HEK293 (cell line): ENCODE measurements around the gene ASCC1.

ENCODE experiments used
- CTCF ChIA-PET: fragments of 350-600 bp; formaldehyde crosslinking; extraction: SDS; loops from one replicate; lab custom pipeline; 2021; ENCODE audit warnings: antibody characterized with exemption; lab: Yijun Ruan, JAX
- POLR2A ChIA-PET: fragments of 300-600 bp; formaldehyde crosslinking; extraction: SDS; loops from one replicate; lab custom pipeline; 2020; ENCODE audit warnings: antibody characterized with exemption, inconsistent platforms; lab: Yijun Ruan, JAX
- H3K27ac ChIP-seq: fragments of 200-500 bp; sonication (Bioruptor generic); 2 replicates; pipeline ENCODE4 v1.5.1; 2014; ENCODE audit warnings: low read depth, low read length, control low read depth, inconsistent platforms; ENCODE audit errors: extremely low read depth
- H3K36me3 ChIP-seq, 2 experiments: fragments of 200-500 bp in 1 of 2; sonication (Bioruptor generic) in 1 of 2; 1 replicate in 1 of 2; 2 replicates in 1 of 2; pipeline ENCODE4 v1.5.1; 2014 to 2017; ENCODE audit warnings: inconsistent platforms in 2 of 2, low read length in 2 of 2; ENCODE audit not compliant: control insufficient read depth in 2 of 2, insufficient read depth in 1 of 2
- H3K4me1 ChIP-seq: fragments of 200-500 bp; sonication (Bioruptor generic); 2 replicates; pipeline ENCODE4 v1.5.1; 2014; ENCODE audit warnings: mild to moderate bottlenecking, low read length, inconsistent platforms; ENCODE audit not compliant: control insufficient read depth, insufficient read depth
- H3K4me3 ChIP-seq: 2 replicates; pipeline ENCODE4 v1.5.1; 2011; ENCODE audit warnings: low read depth, mild to moderate bottlenecking, control low read depth, low read length, moderate library complexity
- H3K9me3 ChIP-seq: fragments of 200-500 bp; sonication (Bioruptor generic); 2 replicates; pipeline ENCODE4 v1.5.1; 2014; ENCODE audit warnings: low read depth, low read length, inconsistent platforms; ENCODE audit not compliant: control insufficient read depth, insufficient read depth
- BCL11A ChIP-seq: fragments of 450-650 bp; formaldehyde crosslinking; IDR thresholded peaks from 2 replicates; pipeline ENCODE4 v1.5.1; 2016; ENCODE audit warnings: low read depth, missing biosample characterization, missing genetic modification characterization
- FEZF1 ChIP-seq: fragments of 450-650 bp; formaldehyde crosslinking; IDR thresholded peaks from 2 replicates; pipeline ENCODE4 v1.5.1; 2016; ENCODE audit warnings: missing biosample characterization, missing genetic modification characterization
- GLI2 ChIP-seq: fragments of 450-650 bp; formaldehyde crosslinking; IDR thresholded peaks from 2 replicates; pipeline ENCODE4; 2017; ENCODE audit warnings: missing biosample characterization, missing genetic modification characterization, low read depth, borderline replicate concordance
- GLIS1 ChIP-seq: fragments of 450-650 bp; formaldehyde crosslinking; IDR thresholded peaks from 2 replicates; pipeline ENCODE4 v1.5.1; 2016; ENCODE audit warnings: missing biosample characterization, missing genetic modification characterization
- IKZF3 ChIP-seq: fragments of 450-650 bp; IDR thresholded peaks from 2 replicates; pipeline ENCODE4 v1.5.0; 2018; ENCODE audit warnings: missing biosample characterization, mild to moderate bottlenecking, missing genetic modification characterization, moderate library complexity
- KLF10 ChIP-seq: fragments of 450-650 bp; IDR thresholded peaks from 2 replicates; pipeline ENCODE4 v1.5.1; 2018; ENCODE audit warnings: missing biosample characterization, mild to moderate bottlenecking, missing genetic modification characterization
- KLF7 ChIP-seq: fragments of 450-650 bp; formaldehyde crosslinking; IDR thresholded peaks from 2 replicates; pipeline ENCODE4 v1.5.1; 2016; ENCODE audit warnings: missing biosample characterization, missing genetic modification characterization, borderline replicate concordance
- OSR2 ChIP-seq: fragments of 450-650 bp; formaldehyde crosslinking; IDR thresholded peaks from 2 replicates; pipeline ENCODE4 v1.5.1; 2016; ENCODE audit warnings: missing biosample characterization, missing genetic modification characterization
- OVOL3 ChIP-seq: fragments of 450-650 bp; formaldehyde crosslinking; IDR thresholded peaks from 2 replicates; pipeline ENCODE4 v1.5.1; 2016; ENCODE audit warnings: missing biosample characterization, missing genetic modification characterization
- TCF7L2 ChIP-seq: IDR thresholded peaks from 2 replicates; pipeline ENCODE4 v1.6.1; 2011; ENCODE audit warnings: low read depth, mild to moderate bottlenecking, inconsistent platforms, low read length, moderate library complexity, borderline replicate concordance
- TRIM28 ChIP-seq: IDR thresholded peaks from 2 replicates; pipeline ENCODE4 v1.6.1; 2011; ENCODE audit warnings: low read length, control low read depth, borderline replicate concordance
- WT1 ChIP-seq: fragments of 450-650 bp; formaldehyde crosslinking; IDR thresholded peaks from 2 replicates; pipeline ENCODE4 v1.5.1; 2016; ENCODE audit warnings: missing biosample characterization, missing genetic modification characterization
- ZEB2 ChIP-seq: fragments of 450-650 bp; formaldehyde crosslinking; IDR thresholded peaks from 2 replicates; pipeline ENCODE4 v1.5.1; 2016; ENCODE audit warnings: missing biosample characterization, missing genetic modification characterization
- ZNF114 ChIP-seq: fragments of 450-650 bp; formaldehyde crosslinking; IDR thresholded peaks from 2 replicates; pipeline ENCODE4 v1.5.0; 2017; ENCODE audit warnings: missing biosample characterization, missing genetic modification characterization
- ZNF280C ChIP-seq: fragments of 450-650 bp; formaldehyde crosslinking; IDR thresholded peaks from 2 replicates; pipeline ENCODE4 v1.5.1; 2016; ENCODE audit warnings: missing biosample characterization, missing genetic modification characterization
- ZNF37A ChIP-seq: fragments of 450-650 bp; IDR thresholded peaks from 2 replicates; pipeline ENCODE4 v1.5.1; 2018; ENCODE audit warnings: missing biosample characterization, missing genetic modification characterization
- ZNF404 ChIP-seq: fragments of 450-650 bp; formaldehyde crosslinking; IDR thresholded peaks from 2 replicates; pipeline ENCODE4 v1.5.1; 2017; ENCODE audit warnings: missing biosample characterization, missing genetic modification characterization
- ZNF518A ChIP-seq: fragments of 450-650 bp; formaldehyde crosslinking; conservative IDR thresholded peaks from 2 replicates; pipeline ENCODE4 v1.5.1; 2016; ENCODE audit warnings: low read depth, missing biosample characterization, missing genetic modification characterization
- ZNF561 ChIP-seq: fragments of 450-650 bp; IDR thresholded peaks from 2 replicates; pipeline ENCODE4 v1.5.1; 2018; ENCODE audit warnings: missing biosample characterization, missing genetic modification characterization, borderline replicate concordance
- ZNF571 ChIP-seq: fragments of 450-650 bp; formaldehyde crosslinking; IDR thresholded peaks from 2 replicates; pipeline ENCODE4 v1.5.0; 2017; ENCODE audit warnings: missing biosample characterization, missing genetic modification characterization
- ZNF629 ChIP-seq: fragments of 450-650 bp; formaldehyde crosslinking; IDR thresholded peaks from 2 replicates; pipeline ENCODE4 v1.5.1; 2017; ENCODE audit warnings: missing biosample characterization, missing genetic modification characterization
- ZNF654 ChIP-seq: fragments of 450-650 bp; formaldehyde crosslinking; IDR thresholded peaks from 2 replicates; pipeline ENCODE4 v1.5.1; 2016; ENCODE audit warnings: low read depth, missing biosample characterization, missing genetic modification characterization
- ZNF664 ChIP-seq: fragments of 450-650 bp; formaldehyde crosslinking; IDR thresholded peaks from 2 replicates; pipeline ENCODE4 v1.5.1; 2016; ENCODE audit warnings: missing biosample characterization, missing genetic modification characterization
- ZNF670 ChIP-seq: fragments of 450-650 bp; formaldehyde crosslinking; IDR thresholded peaks from 2 replicates; pipeline ENCODE4 v1.5.1; 2016; ENCODE audit warnings: missing biosample characterization, missing genetic modification characterization, low read depth
- ZXDB ChIP-seq: fragments of 450-650 bp; formaldehyde crosslinking; IDR thresholded peaks from 2 replicates; pipeline ENCODE4 v1.5.1; 2016; ENCODE audit warnings: missing biosample characterization, missing genetic modification characterization
- TF ChIP-seq, protein P1 (sequence below): fragments of 450-650 bp; formaldehyde crosslinking; IDR thresholded peaks from 2 replicates; pipeline ENCODE4 v1.5.1; 2017; ENCODE audit warnings: missing biosample characterization, missing genetic modification characterization
- TF ChIP-seq, protein P2 (sequence below): fragments of 450-650 bp; formaldehyde crosslinking; IDR thresholded peaks from 2 replicates; pipeline ENCODE4 v1.5.1; 2016; ENCODE audit warnings: missing biosample characterization, missing genetic modification characterization
- TF ChIP-seq, protein P3 (sequence below): fragments of 450-650 bp; formaldehyde crosslinking; IDR thresholded peaks from 2 replicates; pipeline ENCODE4 v1.5.1; 2017; ENCODE audit warnings: missing biosample characterization, missing genetic modification characterization

Gene ASCC1

GRCh38 chr10:72123616-72124015, 92.5 kb downstream of the ASCC1 start:
- Histone ChIP-seq H3K27ac (no peak overlapping the region), H3K4me1 (peaks cover 9% of the 10 kb centered on the region), H3K36me3 (peaks cover 0 to 7% of the 10 kb centered on the region in 2 experiments; a peak in 1 of 3 replicates), H3K9me3 (no peaks in the 10 kb centered on the region), H3K4me3 (no peak overlapping the region)
- ChIA-PET POLR2A (no interaction called here), CTCF (interaction anchor here (1.3 to 2.4 kb wide), 2 partner anchors 75 kb away, joined by 4 to 9 read pairs; no protein-coding TSS in a partner anchor)
- TF ChIP-seq KLF10 (peak; percentile 55; the same call in 1 of the 2 replicates), OSR2 (tag by site-specific recombination) (peak; percentile 74), ZNF114 (tag by site-specific recombination) (no peak), ZNF404 (tag by site-specific recombination) (no peak), FEZF1 (tag by site-specific recombination) (peak; percentile 73), ZNF670 (no peak), GLI2 (peak; percentile 84; the same call in 1 of the 2 replicates), IKZF3 (tag by site-specific recombination) (peak; percentile 92), BCL11A (tag by site-specific recombination) (0 out of 2 replicates have a peak, but pooled peaks have one; percentile 25), ZNF37A (tag by site-specific recombination) (no peak), ZNF629 (tag by site-specific recombination) (no peak), ZEB2 (tag by site-specific recombination) (peak; percentile 59; the same call in 1 of the 2 replicates), ZNF561 (0 out of 2 replicates have a peak, but pooled peaks have one; percentile 39), ZNF664 (tag by site-specific recombination) (no peak), ZNF571 (tag by site-specific recombination) (no peak), ZXDB (no peak), ZNF280C (tag by site-specific recombination) (no peak), ZNF518A (tag by site-specific recombination) (no peak), KLF7 (no peak), ZNF654 (tag by site-specific recombination) (no peak), GLIS1 (peak; percentile 33), WT1 (tag by site-specific recombination) (peak; percentile 83), OVOL3 (tag by site-specific recombination) (peak; percentile 42; the same call in 1 of the 2 replicates), TRIM28 (no peak), TCF7L2 (0 out of 2 replicates have a peak, but pooled peaks have one; percentile 44)
- TF ChIP-seq, protein P1, sequence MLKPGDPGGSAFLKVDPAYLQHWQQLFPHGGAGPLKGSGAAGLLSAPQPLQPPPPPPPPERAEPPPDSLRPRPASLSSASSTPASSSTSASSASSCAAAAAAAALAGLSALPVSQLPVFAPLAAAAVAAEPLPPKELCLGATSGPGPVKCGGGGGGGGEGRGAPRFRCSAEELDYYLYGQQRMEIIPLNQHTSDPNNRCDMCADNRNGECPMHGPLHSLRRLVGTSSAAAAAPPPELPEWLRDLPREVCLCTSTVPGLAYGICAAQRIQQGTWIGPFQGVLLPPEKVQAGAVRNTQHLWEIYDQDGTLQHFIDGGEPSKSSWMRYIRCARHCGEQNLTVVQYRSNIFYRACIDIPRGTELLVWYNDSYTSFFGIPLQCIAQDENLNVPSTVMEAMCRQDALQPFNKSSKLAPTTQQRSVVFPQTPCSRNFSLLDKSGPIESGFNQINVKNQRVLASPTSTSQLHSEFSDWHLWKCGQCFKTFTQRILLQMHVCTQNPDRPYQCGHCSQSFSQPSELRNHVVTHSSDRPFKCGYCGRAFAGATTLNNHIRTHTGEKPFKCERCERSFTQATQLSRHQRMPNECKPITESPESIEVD (tag by site-specific recombination): peak; percentile 96
- TF ChIP-seq, protein P2, sequence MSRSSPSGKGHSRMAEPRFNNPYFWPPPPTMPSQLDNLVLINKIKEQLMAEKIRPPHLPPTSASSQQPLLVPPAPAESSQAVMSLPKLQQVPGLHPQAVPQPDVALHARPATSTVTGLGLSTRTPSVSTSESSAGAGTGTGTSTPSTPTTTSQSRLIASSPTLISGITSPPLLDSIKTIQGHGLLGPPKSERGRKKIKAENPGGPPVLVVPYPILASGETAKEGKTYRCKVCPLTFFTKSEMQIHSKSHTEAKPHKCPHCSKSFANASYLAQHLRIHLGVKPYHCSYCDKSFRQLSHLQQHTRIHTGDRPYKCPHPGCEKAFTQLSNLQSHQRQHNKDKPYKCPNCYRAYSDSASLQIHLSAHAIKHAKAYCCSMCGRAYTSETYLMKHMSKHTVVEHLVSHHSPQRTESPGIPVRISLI (tag by site-specific recombination): no peak
- TF ChIP-seq, protein P3, sequence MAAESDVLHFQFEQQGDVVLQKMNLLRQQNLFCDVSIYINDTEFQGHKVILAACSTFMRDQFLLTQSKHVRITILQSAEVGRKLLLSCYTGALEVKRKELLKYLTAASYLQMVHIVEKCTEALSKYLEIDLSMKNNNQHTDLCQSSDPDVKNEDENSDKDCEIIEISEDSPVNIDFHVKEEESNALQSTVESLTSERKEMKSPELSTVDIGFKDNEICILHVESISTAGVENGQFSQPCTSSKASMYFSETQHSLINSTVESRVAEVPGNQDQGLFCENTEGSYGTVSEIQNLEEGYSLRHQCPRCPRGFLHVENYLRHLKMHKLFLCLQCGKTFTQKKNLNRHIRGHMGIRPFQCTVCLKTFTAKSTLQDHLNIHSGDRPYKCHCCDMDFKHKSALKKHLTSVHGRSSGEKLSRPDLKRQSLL (tag by site-specific recombination): no peak
